Middle frontal gyrus (tissue), 1 donor: ENCODE measurements around the gene RPH3AL.
"Not testable (repeated sequence)": the region's sequence is repeated elsewhere in the genome, so short reads cannot be mapped to it uniquely, and the experiment has no call there.

Source experiments
- DNase-seq: peaks from one replicate; pipeline ENCODE4 v3.0.0-alpha.2; 2015; ENCODE audit warnings: low spot score; ENCODE audit errors: extremely low spot score

RPH3AL gene

GRCh38 chr17:320139-320538 lies 32.5 kb downstream of the RPH3AL start:
- no peak for DNase-seq

- DNase-seq = no peak
Measured at GRCh38 chr17:319266-319665, 33.3 kb downstream of the RPH3AL start.

GRCh38 chr17:317070-317469 lies 35.5 kb downstream of the RPH3AL start:
- not testable (repeated sequence) for DNase-seq

GRCh38 chr17:315399-315798 lies 37.2 kb downstream of the RPH3AL start:
- not testable (repeated sequence) for DNase-seq

GRCh38 chr17:314614-314944 lies 38.0 kb downstream of the RPH3AL start:
- not testable (repeated sequence) for DNase-seq

GRCh38 chr17:313911-314613 lies 38.5 kb downstream of the RPH3AL start:
- no peak for DNase-seq

GRCh38 chr17:313231-313630 lies 39.4 kb downstream of the RPH3AL start:
- DNase-seq = no peak

- no peak for DNase-seq
Measured at GRCh38 chr17:312476-313148, 40.0 kb downstream of the RPH3AL start.

GRCh38 chr17:311119-311782 lies 41.4 kb downstream of the RPH3AL start:
- DNase-seq = no peak

GRCh38 chr17:310111-311010 lies 42.2 kb downstream of the RPH3AL start:
- DNase-seq = peak; percentile 9

GRCh38 chr17:309361-309888 lies 43.2 kb downstream of the RPH3AL start:
- DNase-seq = no peak

- DNase-seq = no peak
Measured at GRCh38 chr17:307741-308507, 44.7 kb downstream of the RPH3AL start.

GRCh38 chr17:307295-307691 lies 45.3 kb downstream of the RPH3AL start:
- no peak for DNase-seq

- no peak for DNase-seq
Measured at GRCh38 chr17:306536-307294, 45.9 kb downstream of the RPH3AL start.

GRCh38 chr17:306116-306515 lies 46.5 kb downstream of the RPH3AL start:
- no peak for DNase-seq

- no peak for DNase-seq
Measured at GRCh38 chr17:305090-305976, 47.3 kb downstream of the RPH3AL start.

GRCh38 chr17:304461-304860 lies 48.1 kb downstream of the RPH3AL start:
- no peak for DNase-seq

- no peak for DNase-seq
Measured at GRCh38 chr17:303168-303567, 49.4 kb downstream of the RPH3AL start.

GRCh38 chr17:302300-302698 lies 50.3 kb downstream of the RPH3AL start:
- no peak for DNase-seq
